ENCODE data around the gene HES6.

GRCh38 chr2:238238766-238239542 is 884 bp downstream of the HES6 start:
- no peak for TF ChIP-seq CTCF (IDR thresholded peaks at IDR 0.05 in 4 of 5, conservative IDR thresholded peaks at IDR 0.05 in 1 of 5)
- no peak for TF ChIP-seq POLR2A (IDR thresholded peaks at IDR 0.05)

All from gastrocnemius medialis (tissue), 4 donors.